AG10803 (cell line): ENCODE results near the gene PDE9A.

ENCODE experiments used
- DNase-seq: peaks from one replicate; pipeline ENCODE4 v3.0.0; 2010; ENCODE audit warnings: low read depth
- H3K4me3 ChIP-seq: 2 replicates; pipeline ENCODE4 v1.5.1; 2011; ENCODE audit warnings: mild to moderate bottlenecking, low read length, control low read depth
- TF ChIP-seq, protein P1 (sequence below): conservative IDR thresholded peaks from 2 replicates; pipeline ENCODE4 v1.5.1; 2011; ENCODE audit warnings: mild to moderate bottlenecking, low read length, control low read depth, inconsistent platforms

PDE9A gene

DNA sequence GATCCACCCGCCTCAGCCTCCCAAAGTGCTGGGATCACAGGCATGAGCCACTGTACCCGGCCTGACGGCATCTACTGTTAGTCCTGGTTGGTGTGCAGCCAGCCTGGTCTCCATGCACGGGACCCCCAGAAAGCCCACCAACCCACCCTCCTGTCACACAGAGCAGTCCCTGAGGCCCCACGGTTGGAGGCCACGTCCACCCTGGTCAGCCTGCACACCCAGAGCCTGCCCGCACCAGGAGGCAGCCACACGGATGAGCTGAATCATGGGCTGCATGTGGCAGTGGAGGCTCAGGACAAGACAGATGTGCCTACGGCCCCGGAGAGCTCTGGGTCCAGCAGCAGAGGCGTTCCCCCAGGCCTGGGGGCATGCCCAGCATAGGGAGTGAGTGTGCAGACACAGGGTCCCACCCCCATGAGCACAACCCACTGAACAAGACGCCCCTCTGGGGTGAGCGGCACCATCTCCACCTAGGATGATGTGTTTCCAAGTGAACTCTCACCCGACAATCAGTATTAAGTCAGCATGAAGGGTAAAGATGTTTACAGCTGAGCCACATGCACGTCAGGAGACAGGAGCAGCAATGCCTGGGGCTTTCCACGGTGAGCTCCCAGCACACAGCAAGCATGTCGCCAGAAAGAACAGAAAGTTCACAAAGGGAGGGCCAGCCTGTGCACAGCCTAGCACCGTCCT, 123.8 kb downstream of the PDE9A start:
- DNase-seq, result no peak
- TF ChIP-seq, protein P1, sequence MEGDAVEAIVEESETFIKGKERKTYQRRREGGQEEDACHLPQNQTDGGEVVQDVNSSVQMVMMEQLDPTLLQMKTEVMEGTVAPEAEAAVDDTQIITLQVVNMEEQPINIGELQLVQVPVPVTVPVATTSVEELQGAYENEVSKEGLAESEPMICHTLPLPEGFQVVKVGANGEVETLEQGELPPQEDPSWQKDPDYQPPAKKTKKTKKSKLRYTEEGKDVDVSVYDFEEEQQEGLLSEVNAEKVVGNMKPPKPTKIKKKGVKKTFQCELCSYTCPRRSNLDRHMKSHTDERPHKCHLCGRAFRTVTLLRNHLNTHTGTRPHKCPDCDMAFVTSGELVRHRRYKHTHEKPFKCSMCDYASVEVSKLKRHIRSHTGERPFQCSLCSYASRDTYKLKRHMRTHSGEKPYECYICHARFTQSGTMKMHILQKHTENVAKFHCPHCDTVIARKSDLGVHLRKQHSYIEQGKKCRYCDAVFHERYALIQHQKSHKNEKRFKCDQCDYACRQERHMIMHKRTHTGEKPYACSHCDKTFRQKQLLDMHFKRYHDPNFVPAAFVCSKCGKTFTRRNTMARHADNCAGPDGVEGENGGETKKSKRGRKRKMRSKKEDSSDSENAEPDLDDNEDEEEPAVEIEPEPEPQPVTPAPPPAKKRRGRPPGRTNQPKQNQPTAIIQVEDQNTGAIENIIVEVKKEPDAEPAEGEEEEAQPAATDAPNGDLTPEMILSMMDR, result no peak

GRCh38 chr21:42777757-42778344, 124.4 kb downstream of the PDE9A start:
- TF ChIP-seq, protein P1, result no peak
- H3K4me3 ChIP-seq, result no peak overlapping the region
- no peak for DNase-seq

More for the DNA sequence above, 123.8 kb downstream of the PDE9A start:
- H3K4me3 ChIP-seq, result no peak overlapping the region

- no peak overlapping the region for H3K4me3 ChIP-seq
- DNase-seq, result no peak
- TF ChIP-seq, protein P1, result no peak
Measured at GRCh38 chr21:42779431-42779861, 126.0 kb downstream of the PDE9A start.

GRCh38 chr21:42780617-42781016, 127.2 kb downstream of the PDE9A start:
- TF ChIP-seq, protein P1, result no peak
- H3K4me3 ChIP-seq, result no peak overlapping the region
- no peak for DNase-seq

DNA sequence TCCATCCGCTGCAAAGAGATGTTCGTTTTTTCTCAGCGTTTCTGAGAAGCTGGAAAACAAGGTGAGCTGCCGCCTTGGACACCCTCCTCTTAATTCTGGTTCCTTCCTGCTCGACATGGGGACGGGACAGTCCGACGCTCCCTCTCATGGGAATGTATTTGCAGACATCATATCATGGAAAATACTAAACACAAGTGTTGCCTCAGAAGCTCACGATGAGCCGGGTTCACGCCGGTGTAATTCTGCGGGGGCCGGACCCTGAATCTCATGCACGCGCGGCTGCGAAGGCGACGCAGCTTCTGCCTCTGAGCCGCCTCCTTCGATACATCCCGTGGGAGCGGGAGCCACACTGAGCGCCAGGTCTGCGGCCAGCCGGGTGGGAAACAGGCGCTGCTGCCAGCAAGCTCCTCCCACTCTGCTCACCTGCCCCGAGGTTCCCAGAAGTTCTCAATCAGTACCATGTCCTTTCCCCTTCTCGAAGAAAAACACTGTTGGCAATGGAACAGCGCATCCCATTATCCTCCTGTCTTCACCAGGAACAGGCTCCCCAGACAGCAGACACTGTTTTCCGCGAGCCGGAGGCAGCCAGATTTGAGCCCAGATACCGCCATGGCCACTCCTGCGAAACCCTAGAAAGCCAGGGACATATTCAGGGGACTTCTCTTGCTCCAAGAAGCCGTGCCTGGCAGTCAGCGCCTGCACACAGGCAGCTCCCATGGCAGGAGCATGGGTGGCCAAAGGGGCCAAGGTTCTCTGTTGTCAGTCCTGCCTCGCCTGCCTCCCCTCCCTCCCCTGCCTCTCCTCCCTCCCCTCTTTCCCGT, 127.9 kb downstream of the PDE9A start:
- no peak overlapping the region for H3K4me3 ChIP-seq
- TF ChIP-seq, protein P1, result no peak
- no peak for DNase-seq

GRCh38 chr21:42781971-42782722, 128.7 kb downstream of the PDE9A start:
- H3K4me3 ChIP-seq, result no peak overlapping the region
- TF ChIP-seq, protein P1, result no peak
- no peak for DNase-seq
